Testis (tissue), 3 donors: Measurements from ENCODE around the gene ANGPTL7. TPM values are rescaled to one million over a fixed set of nuclear protein-coding genes. Genes with fewer than 3 reads are reported as not detected.

Experiments
- DNase-seq: peaks from one replicate; pipeline ENCODE4 v3.0.0-alpha.2; 2019
- H3K27ac ChIP-seq, 2 donors: fragments of 200-600 bp; sonication (generic); one replicate each; pipeline ENCODE4 v1.5.1; 2019
- H3K27me3 ChIP-seq: fragments of 200-600 bp; sonication (generic); one replicate; pipeline ENCODE4 v1.5.1; 2019
- H3K36me3 ChIP-seq: fragments of 200-600 bp; sonication (generic); one replicate; pipeline ENCODE4 v1.5.1; 2017; ENCODE audit warnings: low read depth; ENCODE audit errors: missing control alignments
- H3K4me1 ChIP-seq: fragments of 200-600 bp; sonication (generic); one replicate; pipeline ENCODE4 v1.5.1; 2019
- H3K4me3 ChIP-seq, 2 donors: fragments of 200-600 bp; sonication (generic); one replicate each; pipeline ENCODE4 v1.5.1; 2017 to 2019
- H3K9me3 ChIP-seq: fragments of 200-600 bp; sonication (generic); one replicate; pipeline ENCODE4 v1.5.1; 2017
- CTCF ChIP-seq, 3 experiments: fragments of 450-650 bp in 2 of 3; fragments of 200-600 bp in 1 of 3; sonication (generic) in 1 of 3; IDR thresholded peaks; one replicate each; pipeline ENCODE4 v1.5.1; 2016 to 2019; ENCODE audit warnings: antibody characterized with exemption in 3 of 3, mild to moderate bottlenecking in 2 of 3, moderate library complexity in 1 of 3
- POLR2A ChIP-seq: fragments of 450-650 bp; IDR thresholded peaks from one replicate; pipeline ENCODE4 v1.6.1; 2017; ENCODE audit warnings: antibody characterized with exemption, mild to moderate bottlenecking, moderate library complexity
- WGBS, 2 donors: methylation state at CpG; one replicate each; pipeline ENCODE4 v1.1.5; 2018; 5-methylcytosine and 5-hydroxymethylcytosine counted together
- intact Hi-C: fragments of 100-400 bp; cut with DNase I; formaldehyde crosslinking; loops from one replicate; pipeline ENCODE4 v1.15.1; 2023; ENCODE audit warnings: low total_unique reads
- polyA plus RNA-seq: library from polyadenylated mRNA; stranded (reverse); fragments of 350-450 nt; fragmentation: Illumina TruSeq; extraction: RNeasy Lipid Tissue Mini Kit (QIAGEN cat#74804); gene quantifications from one replicate; pipeline ENCODE4 v1.2.3, GENCODE V29; 2014; ENCODE audit warnings: low read depth, low replicate concordance; ENCODE audit not compliant: insufficient read depth
- total RNA-seq, 2 donors: library from RNA; depleted of rRNA; stranded (reverse); fragments of >200 nt; gene quantifications; one replicate each; pipeline ENCODE4 v1.2.3, GENCODE V29; 2016

ANGPTL7 gene
- total and polyA plus RNA-seq, 3 donors from 2014 or later, result 1.6 TPM; not detected in 2

- 96 to 97% methylated on average over 3 of the region's 3 CpGs for WGBS, 2 donors
- intact Hi-C loops, result no loop called here
- Histone ChIP-seq H3K4me1 (peaks cover 10% of the 10 kb centered on the region), H3K36me3 (no peaks in the 10 kb centered on the region), H3K9me3 (no peaks in the 10 kb centered on the region), H3K4me3 (no peak overlapping the region), H3K27ac (no peak overlapping the region), H3K27me3 (no peaks in the 10 kb centered on the region)
- no peak for TF ChIP-seq CTCF (IDR thresholded peaks at IDR 0.05)
- no peak for TF ChIP-seq POLR2A
- DNase-seq, result no peak
Observed at GRCh38 chr1:11182884-11183283, 6.3 kb upstream of the ANGPTL7 start.

- Histone ChIP-seq H3K36me3 (no peaks in the 10 kb centered on the region), H3K4me1 (peaks cover 5% of the 10 kb centered on the region), H3K27ac (no peak overlapping the region), H3K9me3 (no peaks in the 10 kb centered on the region), H3K4me3 (no peak overlapping the region), H3K27me3 (no peaks in the 10 kb centered on the region)
- TF ChIP-seq CTCF (IDR thresholded peaks at IDR 0.05) (no peak), POLR2A (no peak)
- DNase-seq, result no peak
- intact Hi-C loops, result no loop called here
- 92 to 96% methylated on average over 1 of the region's 1 CpG for WGBS, 2 donors
Observed at GRCh38 chr1:11184973-11185372, 4.2 kb upstream of the ANGPTL7 start.

GRCh38 chr1:11187000-11187399 is 2.2 kb upstream of the ANGPTL7 start:
- H3K4me1 ChIP-seq, result peaks cover 5% of the 10 kb centered on the region
- intact Hi-C loops, result no loop called here
- DNase-seq, result no peak
- H3K9me3 ChIP-seq, result no peaks in the 10 kb centered on the region
- no peaks in the 10 kb centered on the region for H3K36me3 ChIP-seq
- 81 to 85% methylated on average over 3 of the region's 3 CpGs for WGBS, 2 donors
- TF ChIP-seq CTCF (IDR thresholded peaks at IDR 0.05) (no peak), POLR2A (no peak)
- H3K4me3 ChIP-seq, result no peak overlapping the region
- H3K27me3 ChIP-seq, result no peaks in the 10 kb centered on the region
- H3K27ac ChIP-seq, result no peak overlapping the region

- Histone ChIP-seq H3K36me3 (no peaks in the 10 kb centered on the region), H3K4me3 (no peak overlapping the region), H3K4me1 (peaks cover 5% of the 10 kb centered on the region), H3K9me3 (no peaks in the 10 kb centered on the region), H3K27ac (no peak overlapping the region), H3K27me3 (no peaks in the 10 kb centered on the region)
- intact Hi-C loops, result no loop called here
- no peak for DNase-seq
- TF ChIP-seq CTCF (IDR thresholded peaks at IDR 0.05), result no peak
- no peak for TF ChIP-seq POLR2A
- WGBS, 2 donors, result 81 to 84% methylated on average over 2 of the region's 2 CpGs
Observed at GRCh38 chr1:11187494-11187893, 1.7 kb upstream of the ANGPTL7 start.

- no peaks in the 10 kb centered on the region for H3K27me3 ChIP-seq
- peaks cover 5% of the 10 kb centered on the region for H3K4me1 ChIP-seq
- peak overlapping the region in 1 of 2 donors; percentile 13 for H3K27ac ChIP-seq
- TF ChIP-seq POLR2A, result no peak
- no peak for TF ChIP-seq CTCF (IDR thresholded peaks at IDR 0.05)
- WGBS, 2 donors, result 42 to 51% methylated on average over 2 of the region's 2 CpGs
- H3K4me3 ChIP-seq, result no peak overlapping the region
- DNase-seq, result no peak
- no peaks in the 10 kb centered on the region for H3K9me3 ChIP-seq
- intact Hi-C loops, result no loop called here
- no peaks in the 10 kb centered on the region for H3K36me3 ChIP-seq
Observed at GRCh38 chr1:11187931-11188330, 1.2 kb upstream of the ANGPTL7 start.
